Astrocyte (in vitro differentiated cells and primary cell): Measurements from ENCODE around the gene TRAF6. TPM values are rescaled to one million over a fixed set of nuclear protein-coding genes. Genes with fewer than 3 reads are reported as not detected.

Experiments
- DNase-seq: peaks from one replicate; pipeline ENCODE4 v3.0.0-alpha.2; 2010; ENCODE audit warnings: low read depth
- FAIRE-seq: peaks from 2 replicates; lab custom pipeline; 2011; peaks lifted over from hg19 to GRCh38; lab: Jason Lieb, UNC
- H2AFZ ChIP-seq: 2 replicates; pipeline ENCODE4 v1.6.0; 2012; ENCODE audit warnings: low read depth, low read length, inconsistent platforms
- H3K27ac ChIP-seq: 2 replicates; pipeline ENCODE4 v1.5.1; 2011; ENCODE audit warnings: low read depth, low read length, inconsistent platforms
- H3K27me3 ChIP-seq: 2 replicates; pipeline ENCODE4 v1.6.0; 2011; ENCODE audit warnings: low read length, inconsistent platforms; ENCODE audit not compliant: insufficient read depth
- H3K36me3 ChIP-seq: 2 replicates; pipeline ENCODE4 v1.5.1; 2011; ENCODE audit warnings: low read length, inconsistent platforms; ENCODE audit not compliant: insufficient read depth
- H3K4me1 ChIP-seq: 2 replicates; pipeline ENCODE4 v1.5.1; 2011; ENCODE audit warnings: low read length, inconsistent platforms; ENCODE audit not compliant: insufficient read depth
- H3K4me2 ChIP-seq: 2 replicates; pipeline ENCODE4 v1.6.0; 2012; ENCODE audit warnings: low read length, inconsistent platforms
- H3K4me3 ChIP-seq: 2 replicates; pipeline ENCODE4 v1.5.1; 2011; ENCODE audit warnings: low read depth, mild to moderate bottlenecking, low read length, inconsistent platforms; ENCODE audit not compliant: insufficient read depth
- H3K79me2 ChIP-seq: 2 replicates; pipeline ENCODE4 v1.6.0; 2012; ENCODE audit warnings: mild to moderate bottlenecking, low read length, inconsistent platforms; ENCODE audit not compliant: insufficient read depth
- H3K9ac ChIP-seq: 2 replicates; pipeline ENCODE4 v1.6.0; 2012; ENCODE audit warnings: mild to moderate bottlenecking, low read length, inconsistent platforms
- H3K9me3 ChIP-seq: 2 replicates; pipeline ENCODE4 v1.5.1; 2012; ENCODE audit warnings: low read depth, mild to moderate bottlenecking, low read length, inconsistent platforms; ENCODE audit not compliant: insufficient read depth
- H4K20me1 ChIP-seq: 2 replicates; pipeline ENCODE4 v1.6.0; 2012; ENCODE audit warnings: low read length, inconsistent platforms; ENCODE audit not compliant: insufficient read depth
- H3K27ac Mint-ChIP-seq: one replicate; pipeline ENCODE4 v1.8.0; 2021; ENCODE audit warnings: mild to moderate bottlenecking, mixed read lengths; ENCODE audit not compliant: unreplicated experiment
- H3K27me3 Mint-ChIP-seq: one replicate; pipeline ENCODE4 v1.8.0; 2021; ENCODE audit warnings: low read depth, mixed read lengths; ENCODE audit not compliant: unreplicated experiment
- H3K36me3 Mint-ChIP-seq: one replicate; pipeline ENCODE4 v1.8.0; 2021; ENCODE audit warnings: low read depth, mixed read lengths; ENCODE audit not compliant: unreplicated experiment
- H3K4me1 Mint-ChIP-seq: one replicate; pipeline ENCODE4 v1.8.0; 2021; ENCODE audit warnings: low read depth, mixed read lengths; ENCODE audit not compliant: unreplicated experiment
- H3K4me3 Mint-ChIP-seq: one replicate; pipeline ENCODE4 v1.8.0; 2021; ENCODE audit warnings: mild to moderate bottlenecking, moderate library complexity, mixed read lengths; ENCODE audit not compliant: unreplicated experiment
- H3K9me3 Mint-ChIP-seq: one replicate; pipeline ENCODE4 v1.8.0; 2021; ENCODE audit warnings: mild to moderate bottlenecking, mixed read lengths; ENCODE audit not compliant: unreplicated experiment
- EZH2 ChIP-seq: IDR thresholded peaks from 2 replicates; pipeline ENCODE4 v1.6.1; 2012; ENCODE audit warnings: mild to moderate bottlenecking, low read length, inconsistent platforms; ENCODE audit not compliant: insufficient read depth
- total RNA-seq: library from RNA; stranded (reverse); gene quantifications from 2 replicates; pipeline ENCODE4 v1.2.1, GENCODE V29; 2021
- TF ChIP-seq, protein P1 (sequence below): IDR thresholded peaks from 2 replicates; pipeline ENCODE4 v1.5.1; 2011; ENCODE audit warnings: low read depth, mild to moderate bottlenecking, inconsistent platforms, low read length, moderate library complexity; ENCODE audit not compliant: insufficient read depth

The TRAF6 gene
- total RNA-seq, 1 donor from 2014 or later = 19.4 TPM

DNA sequence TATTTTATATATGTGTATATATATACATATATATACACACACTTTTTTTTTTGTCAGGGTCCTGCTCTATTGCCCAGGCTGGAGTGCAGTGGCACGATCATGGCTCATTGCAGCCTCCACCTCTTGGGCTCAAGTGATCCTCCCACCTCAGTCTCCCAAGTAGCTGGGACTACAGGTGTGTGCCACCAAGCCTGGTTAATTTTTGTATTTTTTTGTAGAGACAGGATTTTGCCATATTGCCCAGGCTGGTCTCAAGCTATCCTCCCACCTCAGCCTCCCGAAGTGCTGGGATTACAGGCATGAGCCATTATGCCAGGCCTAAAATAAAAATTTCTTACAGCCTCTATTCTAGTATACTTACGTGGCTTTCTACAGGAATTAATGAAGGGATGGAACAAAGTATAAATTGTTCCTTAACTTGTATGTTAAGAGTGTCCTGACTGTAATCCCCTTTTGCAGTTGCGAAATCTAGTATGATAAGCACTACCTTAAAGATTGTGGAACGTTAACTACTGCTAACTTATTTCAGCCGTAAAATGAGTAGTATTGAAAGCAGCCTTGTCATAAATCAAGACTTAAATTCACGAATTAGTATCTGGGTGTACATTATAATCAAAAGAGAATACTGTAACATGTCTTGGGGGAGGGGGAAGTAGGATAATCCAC lies 2.1 kb downstream of the TRAF6 start:
- Mint-ChIP-seq H3K4me3 (peak overlapping the region; percentile 99), H3K27me3 (no peaks in the 10 kb centered on the region), H3K36me3 (peaks cover 7% of the 10 kb centered on the region), H3K27ac (peak overlapping the region; percentile 14), H3K4me1 (peaks cover 22% of the 10 kb centered on the region), H3K9me3 (peaks cover 2% of the 10 kb centered on the region)
- Histone ChIP-seq H2AFZ (no peak overlapping the region), H3K4me1 (peaks cover 11% of the 10 kb centered on the region), H3K27me3 (no peaks in the 10 kb centered on the region), H3K36me3 (peaks cover 3% of the 10 kb centered on the region), H4K20me1 (peaks cover 23% of the 10 kb centered on the region), H3K79me2 (peaks cover 64% of the 10 kb centered on the region), H3K9ac (peak overlapping the region; percentile 97), H3K9me3 (no peaks in the 10 kb centered on the region), H3K4me2 (peak overlapping the region; percentile 91), H3K27ac (no peak overlapping the region), H3K4me3 (peak overlapping the region; percentile 96)
- FAIRE-seq = no peak
- no peak for DNase-seq
- TF ChIP-seq, protein P1, sequence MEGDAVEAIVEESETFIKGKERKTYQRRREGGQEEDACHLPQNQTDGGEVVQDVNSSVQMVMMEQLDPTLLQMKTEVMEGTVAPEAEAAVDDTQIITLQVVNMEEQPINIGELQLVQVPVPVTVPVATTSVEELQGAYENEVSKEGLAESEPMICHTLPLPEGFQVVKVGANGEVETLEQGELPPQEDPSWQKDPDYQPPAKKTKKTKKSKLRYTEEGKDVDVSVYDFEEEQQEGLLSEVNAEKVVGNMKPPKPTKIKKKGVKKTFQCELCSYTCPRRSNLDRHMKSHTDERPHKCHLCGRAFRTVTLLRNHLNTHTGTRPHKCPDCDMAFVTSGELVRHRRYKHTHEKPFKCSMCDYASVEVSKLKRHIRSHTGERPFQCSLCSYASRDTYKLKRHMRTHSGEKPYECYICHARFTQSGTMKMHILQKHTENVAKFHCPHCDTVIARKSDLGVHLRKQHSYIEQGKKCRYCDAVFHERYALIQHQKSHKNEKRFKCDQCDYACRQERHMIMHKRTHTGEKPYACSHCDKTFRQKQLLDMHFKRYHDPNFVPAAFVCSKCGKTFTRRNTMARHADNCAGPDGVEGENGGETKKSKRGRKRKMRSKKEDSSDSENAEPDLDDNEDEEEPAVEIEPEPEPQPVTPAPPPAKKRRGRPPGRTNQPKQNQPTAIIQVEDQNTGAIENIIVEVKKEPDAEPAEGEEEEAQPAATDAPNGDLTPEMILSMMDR = no peak
- no peak for TF ChIP-seq EZH2

DNA sequence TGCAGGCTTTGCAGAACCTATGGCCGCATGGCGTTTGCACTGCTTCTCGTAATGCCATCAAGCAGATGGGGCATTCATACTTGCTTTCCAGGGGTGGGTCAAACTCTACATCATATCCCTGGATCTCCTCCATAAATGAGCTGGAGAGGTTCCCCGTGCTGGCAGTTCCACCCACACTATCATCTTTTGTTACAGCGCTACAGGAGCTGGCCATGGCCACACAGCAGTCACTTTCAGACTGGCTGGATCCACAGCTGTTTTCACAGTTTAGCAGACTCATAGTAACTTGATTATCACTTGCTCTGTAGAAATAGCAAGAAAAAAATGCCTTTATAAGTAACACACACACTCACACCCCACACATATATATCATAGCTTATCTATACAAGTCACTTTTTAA lies 8.8 kb downstream of the TRAF6 start:
- H3K9me3 Mint-ChIP-seq = no peaks in the 10 kb centered on the region
- DNase-seq (peak; percentile 25), FAIRE-seq (peak; percentile 26)
- peak overlapping the region; percentile 94 for H3K27ac Mint-ChIP-seq
- no peak for TF ChIP-seq EZH2
- TF ChIP-seq, protein P1 = no peak
- peak overlapping the region; percentile 60 for H3K4me2 ChIP-seq
- peak overlapping the region; percentile 82 for H3K27ac ChIP-seq
- H2AFZ ChIP-seq = no peak overlapping the region
- peak overlapping the region; percentile 6 for H3K9ac ChIP-seq
- H3K36me3 Mint-ChIP-seq = peaks cover 4% of the 10 kb centered on the region
- peaks cover 26% of the 10 kb centered on the region for H3K4me1 ChIP-seq
- H3K4me3 ChIP-seq = no peak overlapping the region
- H3K36me3 ChIP-seq = peaks cover 17% of the 10 kb centered on the region
- no peaks in the 10 kb centered on the region for H3K27me3 Mint-ChIP-seq
- H3K79me2 ChIP-seq = peaks cover 58% of the 10 kb centered on the region
- H3K27me3 ChIP-seq = no peaks in the 10 kb centered on the region
- peaks cover 7% of the 10 kb centered on the region for H4K20me1 ChIP-seq
- H3K4me3 Mint-ChIP-seq = no peak overlapping the region
- peaks cover 46% of the 10 kb centered on the region for H3K4me1 Mint-ChIP-seq
- no peaks in the 10 kb centered on the region for H3K9me3 ChIP-seq

- Histone ChIP-seq H4K20me1 (peaks cover 4% of the 10 kb centered on the region), H3K4me3 (no peak overlapping the region), H3K79me2 (peaks cover 49% of the 10 kb centered on the region), H3K4me1 (peaks cover 26% of the 10 kb centered on the region), H3K27ac (peak overlapping the region; percentile 82), H3K36me3 (peaks cover 19% of the 10 kb centered on the region), H3K4me2 (peak overlapping the region; percentile 60), H3K9me3 (no peaks in the 10 kb centered on the region), H3K9ac (peak overlapping the region; percentile 61), H2AFZ (peak overlapping the region; percentile 7), H3K27me3 (no peaks in the 10 kb centered on the region)
- peaks cover 4% of the 10 kb centered on the region for H3K36me3 Mint-ChIP-seq
- no peaks in the 10 kb centered on the region for H3K9me3 Mint-ChIP-seq
- no peaks in the 10 kb centered on the region for H3K27me3 Mint-ChIP-seq
- peak overlapping the region; percentile 5 for H3K4me3 Mint-ChIP-seq
- TF ChIP-seq EZH2 = no peak
- TF ChIP-seq, protein P1 = no peak
- H3K27ac Mint-ChIP-seq = peak overlapping the region; percentile 78
- DNase-seq = peak; percentile 92
- FAIRE-seq = peak; percentile 95
- peaks cover 36% of the 10 kb centered on the region for H3K4me1 Mint-ChIP-seq
These were observed 9.8 kb downstream of the TRAF6 start for GRCh38 chr11:36500315-36500721.
